AG04449 (cell line): ENCODE data around the gene CLMN.

Experiments
- CTCF ChIA-PET: fragments of 350-600 bp; formaldehyde crosslinking; extraction: SDS; loops from one replicate; lab custom pipeline; 2021; ENCODE audit warnings: antibody characterized with exemption; lab: Yijun Ruan, JAX
- POLR2A ChIA-PET: fragments of 400-600, 350-600 bp; formaldehyde crosslinking; extraction: SDS; loops from one replicate; lab custom pipeline; 2020; ENCODE audit warnings: antibody characterized with exemption, inconsistent platforms; lab: Yijun Ruan, JAX
- DNase-seq: peaks from one replicate; pipeline ENCODE4 v3.0.0-alpha.2; 2010; ENCODE audit warnings: low read depth, low spot score
- H3K4me3 ChIP-seq: 2 replicates; pipeline ENCODE4 v1.5.1; 2011; ENCODE audit warnings: low read depth, mild to moderate bottlenecking, control low read depth, low read length
- CTCF ChIP-seq: IDR thresholded peaks from one replicate; pipeline ENCODE4 v1.5.1; 2011; ENCODE audit warnings: mild to moderate bottlenecking, moderate library complexity, low read length, control low read depth, inconsistent platforms; ENCODE audit not compliant: insufficient read depth; ENCODE audit errors: missing control alignments

Gene CLMN

GRCh38 chr14:95256776-95257060 lies 63.0 kb downstream of the CLMN start:
- no peak for DNase-seq
- ChIA-PET POLR2A (no interaction called here), CTCF (no interaction called here)
- H3K4me3 ChIP-seq, result no peak overlapping the region
- TF ChIP-seq CTCF, result no peak

- ChIA-PET POLR2A (no interaction called here), CTCF (no interaction called here)
- H3K4me3 ChIP-seq, result no peak overlapping the region
- TF ChIP-seq CTCF, result no peak
- no peak for DNase-seq
Measured at GRCh38 chr14:95256002-95256775, 63.5 kb downstream of the CLMN start.

- ChIA-PET CTCF (no interaction called here), POLR2A (no interaction called here)
- no peak overlapping the region for H3K4me3 ChIP-seq
- no peak for TF ChIP-seq CTCF
- DNase-seq, result no peak
Measured at GRCh38 chr14:95255487-95255886, 64.2 kb downstream of the CLMN start.

- H3K4me3 ChIP-seq, result no peak overlapping the region
- no peak for DNase-seq
- no peak for TF ChIP-seq CTCF
- CTCF ChIA-PET, result no interaction called here
- POLR2A ChIA-PET, result no interaction called here
Measured at GRCh38 chr14:95255013-95255412, 64.7 kb downstream of the CLMN start.

GRCh38 chr14:95254288-95254687 lies 65.4 kb downstream of the CLMN start:
- POLR2A ChIA-PET, result no interaction called here
- no peak for TF ChIP-seq CTCF
- CTCF ChIA-PET, result no interaction called here
- no peak overlapping the region for H3K4me3 ChIP-seq
- DNase-seq, result no peak

GRCh38 chr14:95253039-95253630 lies 66.6 kb downstream of the CLMN start:
- no peak for DNase-seq
- ChIA-PET CTCF (no interaction called here), POLR2A (no interaction called here)

More at GRCh38 chr14:95253039-95253630, 66.6 kb downstream of the CLMN start:
- TF ChIP-seq CTCF, result no peak
- no peak overlapping the region for H3K4me3 ChIP-seq
